CD4-positive, CD25-positive, alpha-beta regulatory T cell (primary cell): ENCODE measurements around the gene TTLL13. TPM values are rescaled to one million over a fixed set of nuclear protein-coding genes. Genes with fewer than 3 reads are reported as not detected.

Experiments
- ATAC-seq, 2 donors: fragments of 150-1000 bp; cut with Tn5 transposase; one replicate each; pipeline ENCODE4 v1.10.0; 2021; ENCODE audit warnings: low read depth in 2 of 2, moderate number of reproducible peaks in 2 of 2, moderate library complexity in 1 of 2
- DNase-seq, 3 donors: peaks; one replicate each; pipeline versions ENCODE4 v3.0.0 to v3.0.0-alpha.2; 2012 to 2022; ENCODE audit warnings: mixed read lengths in 1 of 3
- H3K27ac ChIP-seq: one replicate; pipeline ENCODE4 v1.7.0; 2013; ENCODE audit warnings: mild to moderate bottlenecking, low read length; ENCODE audit not compliant: insufficient read depth, poor library complexity, severe bottlenecking
- H3K27me3 ChIP-seq: one replicate; pipeline ENCODE4 v1.7.0; 2013; ENCODE audit warnings: low read length; ENCODE audit not compliant: control insufficient read depth, insufficient read depth
- H3K36me3 ChIP-seq: one replicate; pipeline ENCODE4 v1.7.0; 2013; ENCODE audit warnings: mild to moderate bottlenecking, low read length, moderate library complexity; ENCODE audit not compliant: control insufficient read depth, insufficient read depth
- H3K4me1 ChIP-seq: 2 replicates; pipeline ENCODE4 v1.7.0; 2013; ENCODE audit warnings: mild to moderate bottlenecking, low read length; ENCODE audit not compliant: insufficient read depth, control insufficient read depth, poor library complexity, severe bottlenecking
- H3K4me3 ChIP-seq: one replicate; pipeline ENCODE4 v1.7.0; 2013; ENCODE audit warnings: low read depth, mild to moderate bottlenecking, low read length, moderate library complexity
- H3K9me3 ChIP-seq, 2 experiments: 1 replicate in 1 of 2; 2 replicates in 1 of 2; pipeline ENCODE4 v1.7.0; 2013; ENCODE audit warnings: low read length in 2 of 2, mild to moderate bottlenecking in 1 of 2, moderate library complexity in 1 of 2; ENCODE audit not compliant: control insufficient read depth in 2 of 2
- H3K27ac Mint-ChIP-seq, 3 donors: one replicate each; pipeline ENCODE4 v1.8.0; 2020 to 2022; ENCODE audit warnings: mild to moderate bottlenecking in 3 of 3, mixed read lengths in 3 of 3, moderate library complexity in 2 of 3
- H3K27me3 Mint-ChIP-seq: one replicate; pipeline ENCODE4 v1.8.0; 2022; ENCODE audit warnings: mild to moderate bottlenecking, mixed read lengths
- H3K36me3 Mint-ChIP-seq: one replicate; pipeline ENCODE4 v1.8.0; 2020; ENCODE audit warnings: mixed read lengths
- H3K4me1 Mint-ChIP-seq, 4 donors: one replicate each; pipeline ENCODE4 v1.8.0; 2020 to 2022; ENCODE audit warnings: mixed read lengths in 4 of 4, mild to moderate bottlenecking in 1 of 4
- H3K4me3 Mint-ChIP-seq, 4 donors: one replicate each; pipeline ENCODE4 v1.8.0; 2020 to 2022; ENCODE audit warnings: mild to moderate bottlenecking in 4 of 4, mixed read lengths in 4 of 4, moderate library complexity in 3 of 4
- H3K9me3 Mint-ChIP-seq, 7 donors: one replicate each; pipeline ENCODE4 v1.8.0; 2020 to 2022; ENCODE audit warnings: mixed read lengths in 7 of 7, mild to moderate bottlenecking in 3 of 7, moderate library complexity in 2 of 7
- polyA plus RNA-seq, 4 donors: library from polyadenylated mRNA; unstranded; fragments of 300-500 nt; fragmentation: Illumina TruSeq; gene quantifications; one replicate each; pipeline ENCODE4 v1.2.3, GENCODE V29; 2021
- total RNA-seq: library from RNA; stranded (reverse); gene quantifications from one replicate; pipeline ENCODE4 v1.2.3, GENCODE V29; 2022

TTLL13 gene
- total and polyA plus RNA-seq, 5 donors from 2014 or later = 0.13 to 0.64 (median 0.21) TPM; not detected in 1

DNA sequence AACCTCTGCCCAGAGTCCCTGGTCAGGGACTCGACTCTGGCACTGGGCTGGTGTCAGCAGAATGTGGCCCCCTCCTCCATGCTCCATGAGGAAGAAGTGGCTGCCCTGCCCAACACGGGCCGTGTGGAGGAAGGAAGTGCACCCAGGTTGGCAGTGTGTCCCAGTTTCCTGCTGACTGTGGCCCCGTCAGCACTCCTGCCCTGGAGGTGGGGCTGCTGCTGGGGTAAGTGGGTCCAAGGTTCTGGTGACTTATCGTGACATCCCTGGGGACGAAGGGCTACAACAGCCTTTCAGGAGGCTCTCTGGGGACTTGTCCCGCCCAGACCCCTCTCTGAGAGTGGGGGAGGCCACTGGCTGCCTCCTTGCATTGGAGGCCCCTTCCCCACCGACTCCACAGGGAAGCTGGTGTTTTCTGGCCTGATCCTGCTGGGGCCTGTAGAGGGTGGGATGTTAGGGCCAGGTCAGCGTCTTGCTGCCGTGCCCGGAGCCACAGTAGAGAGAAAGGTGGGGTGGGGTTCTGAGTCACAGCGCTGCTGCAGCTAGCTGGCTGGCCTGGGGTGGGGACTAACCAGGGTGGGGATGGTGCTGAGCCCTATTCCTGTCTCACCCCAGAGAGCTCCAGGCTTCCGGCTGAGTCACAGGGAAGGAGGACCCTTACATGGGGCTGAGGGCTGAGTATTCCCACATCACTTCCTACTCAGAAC, 37.8 kb upstream of the TTLL13 start:
- Histone ChIP-seq H3K36me3 (no peaks in the 10 kb centered on the region), H3K27ac (no peak overlapping the region), H3K4me3 (no peak overlapping the region), H3K9me3 (no peaks in the 10 kb centered on the region), H3K27me3 (no peaks in the 10 kb centered on the region), H3K4me1 (peaks cover 7% of the 10 kb centered on the region)
- no peaks in the 10 kb centered on the region for H3K9me3 Mint-ChIP-seq
- no peaks in the 10 kb centered on the region for H3K27me3 Mint-ChIP-seq
- H3K4me1 Mint-ChIP-seq = peaks cover 12 to 32% (median 19%) of the 10 kb centered on the region in 4 donors
- no peak overlapping the region for H3K27ac Mint-ChIP-seq
- DNase-seq = no peak
- ATAC-seq = no peak
- peaks cover 21% of the 10 kb centered on the region for H3K36me3 Mint-ChIP-seq
- H3K4me3 Mint-ChIP-seq = no peak overlapping the region

DNA sequence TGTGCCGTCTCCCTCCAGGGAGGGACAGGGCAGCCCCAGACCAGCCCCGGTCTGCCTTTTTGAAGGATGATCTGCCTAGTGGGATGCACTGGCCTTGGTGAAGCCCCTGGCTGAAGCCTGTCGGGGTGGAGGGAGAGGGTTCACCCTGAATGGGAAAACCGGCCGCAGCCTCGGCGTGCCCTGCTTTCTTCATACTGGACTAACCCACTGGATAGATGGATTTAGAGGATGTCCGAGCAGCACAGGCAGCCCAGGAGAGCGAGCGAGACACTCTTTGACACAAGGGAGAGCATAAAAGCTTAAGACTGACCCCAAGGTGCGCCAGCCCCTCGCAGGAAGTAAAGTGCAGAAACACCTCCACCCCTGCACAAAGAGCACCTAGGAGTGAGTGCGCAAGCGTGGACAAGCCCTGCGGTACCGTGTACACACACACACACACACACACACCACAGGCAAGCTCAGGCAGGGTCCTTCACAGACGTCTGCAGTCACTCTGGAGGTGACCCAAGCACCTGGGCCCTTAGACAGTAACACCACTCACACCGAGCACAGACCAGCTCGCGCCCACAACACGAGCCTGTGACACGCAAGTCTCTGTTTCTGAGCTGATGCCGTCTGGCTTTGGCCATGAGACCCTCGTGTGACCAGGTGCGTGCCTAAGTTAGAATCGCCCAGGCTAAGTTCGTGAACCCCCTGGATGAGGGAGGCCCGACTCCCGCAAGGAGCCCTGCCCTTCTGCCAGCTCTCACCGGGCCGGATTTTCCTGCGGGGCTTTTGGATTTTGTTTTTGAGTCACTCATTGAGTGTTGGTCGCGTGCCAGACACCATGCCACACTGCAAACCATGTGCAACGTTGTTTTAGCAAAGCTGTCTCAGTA, 36.9 kb upstream of the TTLL13 start:
- H3K4me3 ChIP-seq = no peak overlapping the region
- no peaks in the 10 kb centered on the region for H3K36me3 ChIP-seq
- Mint-ChIP-seq H3K4me1 (peaks cover 12 to 34% (median 19%) of the 10 kb centered on the region in 4 donors), H3K27me3 (no peaks in the 10 kb centered on the region), H3K9me3 (no peaks in the 10 kb centered on the region), H3K4me3 (no peak overlapping the region), H3K36me3 (peaks cover 17% of the 10 kb centered on the region), H3K27ac (no peak overlapping the region)
- no peak for DNase-seq
- H3K4me1 ChIP-seq = peaks cover 7% of the 10 kb centered on the region
- H3K27me3 ChIP-seq = no peaks in the 10 kb centered on the region
- no peak overlapping the region for H3K27ac ChIP-seq
- no peaks in the 10 kb centered on the region for H3K9me3 ChIP-seq
- no peak for ATAC-seq

DNA sequence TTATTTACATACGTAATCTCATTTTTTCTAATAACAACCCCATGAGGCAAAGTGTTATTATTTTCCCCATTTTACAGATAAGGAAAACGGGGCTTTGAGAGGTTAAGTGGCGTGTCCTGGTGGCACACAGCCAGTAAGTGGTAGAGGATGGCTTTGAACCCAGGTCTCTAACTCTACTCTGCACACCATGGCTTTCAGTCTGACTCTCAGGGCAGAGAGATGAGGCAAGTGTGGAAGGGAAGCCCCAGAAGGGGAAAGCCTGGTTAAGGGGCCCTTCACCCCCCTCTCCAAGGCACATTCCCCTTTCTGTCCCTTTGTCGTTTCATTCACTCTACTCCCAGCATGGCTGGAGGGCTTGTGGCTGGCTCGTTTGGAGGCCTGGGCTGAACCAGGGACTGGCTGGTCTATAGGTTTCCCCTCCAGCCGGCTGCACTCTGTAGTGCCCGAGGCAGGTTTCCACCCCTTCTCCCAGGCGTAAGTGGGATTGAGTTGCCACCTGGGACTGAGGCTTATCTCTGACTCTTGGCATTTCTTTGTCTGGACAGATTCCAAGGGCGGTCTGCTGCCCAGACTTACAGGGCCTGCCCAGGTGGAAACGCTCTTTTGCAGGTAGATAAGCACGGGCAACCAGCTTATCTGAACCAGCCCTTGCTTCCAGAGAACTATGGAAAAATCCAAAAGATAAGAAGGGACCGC, 36.1 kb upstream of the TTLL13 start:
- no peak overlapping the region for H3K4me3 ChIP-seq
- Mint-ChIP-seq H3K4me3 (no peak overlapping the region), H3K9me3 (no peaks in the 10 kb centered on the region), H3K36me3 (peaks cover 17% of the 10 kb centered on the region), H3K27me3 (no peaks in the 10 kb centered on the region), H3K27ac (peak overlapping the region in 1 of 3 donors; percentile 68), H3K4me1 (peaks cover 12 to 34% (median 19%) of the 10 kb centered on the region in 4 donors)
- DNase-seq = no peak
- no peak for ATAC-seq
- no peaks in the 10 kb centered on the region for H3K27me3 ChIP-seq
- H3K9me3 ChIP-seq = no peaks in the 10 kb centered on the region
- no peak overlapping the region for H3K27ac ChIP-seq
- peaks cover 7% of the 10 kb centered on the region for H3K4me1 ChIP-seq
- H3K36me3 ChIP-seq = peaks cover 4% of the 10 kb centered on the region

DNA sequence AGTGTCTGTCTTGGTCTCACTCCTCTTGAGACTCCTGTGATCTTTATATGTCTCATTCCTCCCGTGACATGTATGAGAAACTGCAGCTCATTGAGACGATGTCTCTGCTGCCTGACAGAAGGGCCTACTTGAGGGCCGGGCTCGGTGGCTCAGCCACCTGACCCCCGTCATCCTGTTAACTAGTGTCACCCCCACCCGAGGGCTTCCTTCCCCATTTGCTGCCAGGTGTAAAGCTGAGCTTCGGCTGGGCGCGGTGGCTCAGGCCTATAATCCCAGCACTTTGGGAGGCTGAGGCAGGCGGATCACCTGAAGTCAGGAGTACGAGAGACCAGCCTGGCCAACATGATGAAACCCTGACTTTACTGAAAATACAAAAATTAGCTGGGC, 35.5 kb upstream of the TTLL13 start:
- ATAC-seq (no peak), DNase-seq (no peak)
- Histone ChIP-seq H3K36me3 (peaks cover 4% of the 10 kb centered on the region), H3K4me3 (no peak overlapping the region), H3K4me1 (peaks cover 7% of the 10 kb centered on the region), H3K27ac (no peak overlapping the region), H3K9me3 (no peaks in the 10 kb centered on the region), H3K27me3 (no peaks in the 10 kb centered on the region)
- Mint-ChIP-seq H3K36me3 (peaks cover 17% of the 10 kb centered on the region), H3K27ac (peak overlapping the region in 2 of 3 donors; percentile 68 to 91), H3K4me3 (no peak overlapping the region), H3K9me3 (no peaks in the 10 kb centered on the region), H3K4me1 (peaks cover 12 to 36% (median 19%) of the 10 kb centered on the region in 4 donors), H3K27me3 (no peaks in the 10 kb centered on the region)

DNA sequence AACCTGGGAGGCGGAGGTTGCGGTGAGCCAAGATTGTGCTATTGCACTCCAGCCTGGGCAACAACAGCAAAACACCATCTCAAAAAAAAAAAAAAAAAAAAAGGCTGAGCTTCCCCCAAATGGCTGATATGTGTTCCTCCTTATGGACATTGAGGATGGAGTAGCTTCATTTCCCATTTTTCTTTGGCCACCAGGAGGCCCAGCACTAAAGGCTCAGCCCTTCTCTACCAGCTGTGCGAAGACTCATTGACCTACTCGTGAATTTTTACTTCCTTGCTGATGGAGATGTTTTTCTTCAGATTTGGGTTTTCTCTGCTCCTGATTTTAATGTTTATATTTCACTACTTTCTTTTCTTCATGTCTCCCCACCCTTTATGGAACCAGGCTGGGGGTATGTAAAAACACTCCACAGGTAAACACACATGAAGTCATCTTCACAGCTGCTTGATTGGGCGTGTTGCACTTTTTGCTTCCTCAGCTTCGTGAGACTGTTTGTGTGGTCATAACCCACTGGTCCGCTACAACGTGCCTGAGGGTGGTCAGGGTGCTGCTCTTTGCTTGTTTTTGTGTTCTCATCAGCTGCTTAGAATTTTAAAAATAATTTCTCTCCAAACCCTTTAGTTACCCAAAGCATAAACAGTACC, 34.7 kb upstream of the TTLL13 start:
- ATAC-seq (no peak), DNase-seq (no peak)
- Mint-ChIP-seq H3K27ac (no peak overlapping the region), H3K4me1 (peaks cover 7 to 29% (median 12%) of the 10 kb centered on the region in 4 donors), H3K27me3 (no peaks in the 10 kb centered on the region), H3K4me3 (no peak overlapping the region), H3K36me3 (peaks cover 15% of the 10 kb centered on the region), H3K9me3 (no peaks in the 10 kb centered on the region)
- Histone ChIP-seq H3K4me1 (peaks cover 3% of the 10 kb centered on the region), H3K4me3 (no peak overlapping the region), H3K27me3 (no peaks in the 10 kb centered on the region), H3K27ac (no peak overlapping the region), H3K36me3 (peaks cover 4% of the 10 kb centered on the region), H3K9me3 (no peaks in the 10 kb centered on the region)

DNA sequence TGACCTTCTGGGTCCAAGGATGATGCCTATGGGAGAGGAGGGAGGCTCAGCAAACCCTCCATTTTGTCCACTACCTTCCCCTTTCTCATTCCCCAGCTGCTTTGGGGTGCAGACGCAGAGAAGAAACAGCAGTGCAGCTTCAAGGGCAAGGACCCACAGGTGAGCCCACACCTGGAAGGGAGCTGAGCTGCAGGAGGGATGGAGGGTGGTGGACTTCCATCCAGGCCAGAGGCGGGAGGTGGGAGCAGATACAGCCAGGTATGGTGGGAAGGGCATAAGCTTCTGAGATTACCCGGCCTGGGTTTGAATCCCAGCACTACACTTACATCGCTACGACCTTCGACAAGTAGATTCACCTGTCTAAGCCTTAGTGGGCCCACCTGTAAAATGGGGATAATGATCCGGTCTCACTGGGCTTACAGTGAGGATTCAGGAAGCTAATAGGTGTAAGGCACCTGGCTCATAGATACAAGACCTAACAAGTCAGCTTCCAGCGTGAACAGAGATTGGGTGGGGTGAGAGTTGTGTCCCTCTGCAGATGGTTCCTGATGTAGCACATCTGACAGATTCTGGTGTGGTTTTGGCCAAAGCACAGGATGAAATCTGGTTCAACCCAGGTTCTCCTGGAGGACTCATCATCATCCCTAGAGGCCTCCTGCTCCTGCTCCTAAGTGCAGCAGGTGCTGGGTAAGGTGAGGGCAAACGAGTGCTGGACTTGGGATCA, 31.5 kb upstream of the TTLL13 start:
- Mint-ChIP-seq H3K36me3 (peaks cover 4% of the 10 kb centered on the region), H3K27ac (no peak overlapping the region), H3K4me3 (no peak overlapping the region), H3K27me3 (no peaks in the 10 kb centered on the region), H3K9me3 (no peaks in the 10 kb centered on the region), H3K4me1 (peaks cover 4 to 13% (median 5%) of the 10 kb centered on the region in 4 donors)
- no peaks in the 10 kb centered on the region for H3K4me1 ChIP-seq
- DNase-seq (no peak), ATAC-seq (no peak)
- no peak overlapping the region for H3K27ac ChIP-seq
- H3K4me3 ChIP-seq = no peak overlapping the region
- peaks cover 4% of the 10 kb centered on the region for H3K36me3 ChIP-seq
- no peaks in the 10 kb centered on the region for H3K27me3 ChIP-seq
- no peaks in the 10 kb centered on the region for H3K9me3 ChIP-seq
